ENCODE results near the gene EVPL.

GRCh38 chr17:75987041-75987440 is 40.1 kb downstream of the EVPL start:
- TF ChIP-seq CTCF (IDR thresholded peaks at IDR 0.05), result no peak
- no peak for TF ChIP-seq POLR2A (IDR thresholded peaks at IDR 0.05)
